HCT116 (cell line): Measurements from ENCODE around the gene RHCE. TPM values are rescaled to one million over a fixed set of nuclear protein-coding genes. Genes with fewer than 3 reads are reported as not detected.

ENCODE experiments used
- ATAC-seq: fragments of 200-7000 bp; cut with Tn5 transposase; 2 replicates; pipeline ENCODE4 v1.9.1; 2020; ENCODE audit warnings: mild to moderate bottlenecking, moderate library complexity
- BruUV-seq: library from RNA; stranded (reverse); fragments of 400-500 nt; replicated peaks from 2 replicates; lab custom pipeline; 2021; lab: Mats Ljungman, UMichigan
- CTCF ChIA-PET: fragments of 300-600 bp; sonication (Branson Sonifier 250); formaldehyde crosslinking; loops from one replicate; lab custom pipeline; 2021; ENCODE audit warnings: antibody characterized with exemption; lab: Charles Lee
- POLR2A ChIA-PET: fragments of 300-600, 350-600 bp; sonication (Branson Sonifier 250); formaldehyde crosslinking; loops from one replicate; lab custom pipeline; 2021; ENCODE audit warnings: antibody characterized with exemption; lab: Charles Lee
- RAD21 ChIA-PET, 2 experiments: fragments of 300-600 bp; sonication (Branson Sonifier 250); formaldehyde crosslinking; loops; one replicate each; lab custom pipeline; 2023; ENCODE audit warnings: low total read pairs in 2 of 2; ENCODE audit not compliant: uncharacterized antibody in 2 of 2, unreplicated experiment in 2 of 2, low non-redundant PET in 1 of 2; lab: Charles Lee
- DNase-seq: peaks from one replicate; pipeline ENCODE4 v3.0.0-alpha.2; 2010; ENCODE audit warnings: low read depth, low spot score
- H2AFZ ChIP-seq: fragments of 200-600 bp; shearing (Covaris generic), sonication (generic); 2 replicates; pipeline ENCODE4 v1.6.1; 2017; ENCODE audit warnings: low read depth, mixed run types, mixed read lengths, antibody characterized with exemption, low read length; ENCODE audit not compliant: poor library complexity, severe bottlenecking
- H3K27ac ChIP-seq: 2 replicates; pipeline ENCODE4 v1.5.1; 2012; ENCODE audit warnings: low read depth, low read length
- H3K27me3 ChIP-seq: fragments of 200-600 bp; sonication (generic); 2 replicates; pipeline ENCODE4 v1.6.1; 2016; ENCODE audit warnings: mixed run types, low read length, mixed read lengths; ENCODE audit not compliant: insufficient read depth
- H3K36me3 ChIP-seq, 2 experiments: fragments of 200-500 bp in 1 of 2; fragments of 200-600 bp in 1 of 2; sonication (Bioruptor generic) in 1 of 2; sonication (generic) in 1 of 2; 2 replicates each; pipeline versions ENCODE4 v1.5.1 to v1.6.1; 2014 to 2016; ENCODE audit warnings: low read length in 2 of 2, inconsistent platforms in 1 of 2, mixed read lengths in 1 of 2, mixed run types in 1 of 2; ENCODE audit not compliant: insufficient read depth in 2 of 2, control insufficient read depth in 1 of 2
- H3K4me1 ChIP-seq, 2 experiments: fragments of 200-600 bp in 1 of 2; sonication (generic) in 1 of 2; 2 replicates each; pipeline versions ENCODE4 v1.5.1 to v1.6.1; 2012 to 2017; ENCODE audit warnings: low read length in 2 of 2, inconsistent platforms in 1 of 2, mild to moderate bottlenecking in 1 of 2, mixed read lengths in 1 of 2, mixed run types in 1 of 2, moderate library complexity in 1 of 2; ENCODE audit not compliant: insufficient read depth in 2 of 2, control insufficient read depth in 1 of 2
- H3K4me2 ChIP-seq: fragments of 200-600 bp; sonication (generic); 2 replicates; pipeline ENCODE4 v1.6.1; 2017; ENCODE audit warnings: mixed run types, low read length, mixed read lengths
- H3K4me3 ChIP-seq, 2 experiments: fragments of 200-600 bp in 1 of 2; sonication (generic) in 1 of 2; replicated peaks in 1 of 2; 2 replicates each; pipeline ENCODE4 v1.5.1; 2011 to 2016; ENCODE audit warnings: low read length in 2 of 2, control low read depth in 1 of 2, low read depth in 1 of 2, mild to moderate bottlenecking in 1 of 2, mixed read lengths in 1 of 2, mixed run types in 1 of 2
- H3K79me2 ChIP-seq: fragments of 200-600 bp; sonication (generic); 2 replicates; pipeline ENCODE4 v1.6.1; 2017; ENCODE audit warnings: mild to moderate bottlenecking, mixed run types, low read length, moderate library complexity, mixed read lengths; ENCODE audit not compliant: insufficient read depth
- H3K9ac ChIP-seq: fragments of 200-600 bp; sonication (generic); 2 replicates; pipeline ENCODE4 v1.6.1; 2016; ENCODE audit warnings: low read length, mixed read lengths
- H3K9me2 ChIP-seq: fragments of 200-600 bp; sonication (generic), shearing (Covaris generic); 2 replicates; pipeline ENCODE4 v1.6.1; 2017; ENCODE audit warnings: mixed run types, mild to moderate bottlenecking, moderate library complexity; ENCODE audit not compliant: insufficient read depth
- H3K9me3 ChIP-seq, 2 experiments: fragments of 200-500 bp in 1 of 2; fragments of 200-600 bp in 1 of 2; sonication (Bioruptor generic) in 1 of 2; sonication (generic) in 1 of 2; 2 replicates each; pipeline ENCODE4 v1.6.1; 2014 to 2017; ENCODE audit warnings: low read length in 2 of 2, mixed read lengths in 2 of 2, inconsistent platforms in 1 of 2, low read depth in 1 of 2, mild to moderate bottlenecking in 1 of 2, mixed run types in 1 of 2, moderate library complexity in 1 of 2; ENCODE audit not compliant: control insufficient read depth in 1 of 2, insufficient read depth in 1 of 2
- H4K20me1 ChIP-seq: fragments of 200-600 bp; sonication (generic), shearing (Covaris generic); 2 replicates; pipeline ENCODE4 v1.6.1; 2017; ENCODE audit warnings: mixed run types, mild to moderate bottlenecking, moderate library complexity; ENCODE audit not compliant: insufficient read depth
- CBX3 ChIP-seq: IDR thresholded peaks from 2 replicates; pipeline ENCODE4 v1.6.1; 2012; ENCODE audit warnings: low read depth
- EGR1 ChIP-seq: IDR thresholded peaks from 2 replicates; pipeline ENCODE4 v1.6.1; 2012; ENCODE audit warnings: low read depth
- ELF1 ChIP-seq: IDR thresholded peaks from 2 replicates; pipeline ENCODE4 v1.6.1; 2012; ENCODE audit warnings: low read depth, borderline replicate concordance
- EZH2 ChIP-seq: fragments of 200-600 bp; sonication (generic); IDR thresholded peaks from 2 replicates; pipeline ENCODE4 v1.6.1; 2017; ENCODE audit warnings: antibody characterized with exemption, mixed run types
- EZH2phosphoT487 ChIP-seq: fragments of 200-600 bp; IDR thresholded peaks from 2 replicates; pipeline ENCODE4 v1.6.1; 2018; ENCODE audit warnings: antibody characterized with exemption, borderline replicate concordance
- FOSL1 ChIP-seq: IDR thresholded peaks from 2 replicates; pipeline ENCODE4 v1.6.1; 2012; ENCODE audit warnings: low read depth
- JUND ChIP-seq: IDR thresholded peaks from 2 replicates; pipeline ENCODE4 v1.6.1; 2012
- POLR2A ChIP-seq: IDR thresholded peaks from 2 replicates; pipeline ENCODE4 v1.7.0; 2011; ENCODE audit warnings: borderline replicate concordance; ENCODE audit not compliant: insufficient read depth, insufficient read length; ENCODE audit errors: extremely low read depth
- POLR2AphosphoS5 ChIP-seq: IDR thresholded peaks from 2 replicates; pipeline ENCODE4 v1.6.1; 2011; ENCODE audit warnings: mild to moderate bottlenecking, low read depth, low read length, moderate library complexity
- RAD21 ChIP-seq: IDR thresholded peaks from 2 replicates; pipeline ENCODE4 v1.6.1; 2012; ENCODE audit warnings: low read depth, mild to moderate bottlenecking
- SIN3A ChIP-seq: IDR thresholded peaks from 2 replicates; pipeline ENCODE4 v1.6.1; 2012; ENCODE audit warnings: low read depth
- YY1 ChIP-seq: IDR thresholded peaks from 2 replicates; pipeline ENCODE4 v1.6.1; 2011; ENCODE audit warnings: low read length, low read depth, moderate library complexity, mild to moderate bottlenecking; ENCODE audit not compliant: insufficient replicate concordance; ENCODE audit errors: extremely low read depth
- ZFX ChIP-seq: fragments of 450-650 bp; IDR thresholded peaks from 2 replicates; pipeline ENCODE4 v1.6.1; 2017
- intact Hi-C: fragments of 100-400 bp; cut with micrococcal nuclease; formaldehyde crosslinking; loops from 2 replicates; pipeline ENCODE4 v1.10.0; 2022
- total RNA-seq: library from RNA; stranded (reverse); gene quantifications from one replicate; pipeline ENCODE4 v1.2.1, GENCODE V29; 2021; ENCODE audit not compliant: unreplicated experiment
- TF ChIP-seq, protein P1 (sequence below): IDR thresholded peaks from 2 replicates; pipeline ENCODE4 v1.6.1; 2012
- TF ChIP-seq, protein P2 (sequence below): IDR thresholded peaks from 2 replicates; pipeline ENCODE4 v1.6.1; 2012

RHCE gene
- total RNA-seq, 1 experiment from 2014 or later = 0.64 TPM

DNA sequence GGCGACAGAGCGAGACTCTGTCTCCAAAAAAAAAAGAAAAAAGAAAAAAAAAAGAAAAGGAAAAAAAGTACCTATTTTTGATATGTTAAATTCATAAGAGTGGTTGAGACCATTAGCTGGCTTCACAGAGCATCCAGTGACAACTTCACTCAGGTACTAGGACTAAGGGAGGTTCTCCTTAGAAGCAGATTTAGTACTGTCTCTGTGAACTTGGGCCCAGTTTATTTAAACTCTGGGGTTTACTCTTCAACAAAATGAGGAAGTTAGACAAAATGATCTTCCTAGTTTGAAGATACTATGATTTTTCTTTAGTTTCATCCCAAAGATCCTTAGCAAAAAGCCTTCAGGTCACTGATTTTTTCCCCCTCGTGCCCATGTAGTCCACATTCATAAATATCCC lies 31.3 kb upstream of the RHCE start (continued):
- no peak for TF ChIP-seq CBX3

DNA sequence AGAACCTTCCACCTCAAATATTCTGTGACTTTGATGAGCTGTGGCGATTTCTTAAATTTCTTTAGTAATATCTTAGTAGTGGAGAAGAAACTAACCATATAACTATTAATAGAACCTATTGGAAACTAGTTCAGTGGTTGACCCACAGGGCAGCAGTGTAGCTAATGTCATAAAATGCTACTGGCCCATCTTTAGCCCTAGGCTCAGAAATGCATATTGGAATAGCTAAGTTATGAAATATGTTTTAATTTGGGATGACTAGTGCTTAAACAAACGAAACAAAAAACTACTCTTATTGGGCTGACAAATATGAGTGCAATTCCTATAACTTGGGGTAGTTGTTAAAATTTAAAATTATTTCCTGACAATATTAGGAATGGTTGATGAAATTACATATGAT lies 30.3 kb upstream of the RHCE start:
- BruUV-seq = no TSS peak
- H3K27ac ChIP-seq = no peak overlapping the region
- H3K9me2 ChIP-seq = no peaks in the 10 kb centered on the region
- intact Hi-C loops = no loop called here
- ChIA-PET POLR2A (no interaction called here), RAD21 (no interaction called here), CTCF (interaction anchor here (0.9 to 1.0 kb wide), 3 partner anchors 19 to 36 kb away, joined by 3 to 4 read pairs (median 3); no protein-coding TSS in a partner anchor)
- no peak overlapping the region for H3K9ac ChIP-seq
- no peak for ATAC-seq
- H3K36me3 ChIP-seq = peaks cover 0 to 2% of the 10 kb centered on the region in 2 experiments; a peak in 1 of 4 replicates
- no peak overlapping the region for H2AFZ ChIP-seq
- no peak for TF ChIP-seq ELF1
- no peak for TF ChIP-seq EGR1
- no peak for TF ChIP-seq EZH2
- TF ChIP-seq ZFX = no peak
- no peak for TF ChIP-seq YY1
- TF ChIP-seq POLR2AphosphoS5 = no peak
- TF ChIP-seq FOSL1 = no peak
- no peak for TF ChIP-seq SIN3A
- TF ChIP-seq, protein P1, sequence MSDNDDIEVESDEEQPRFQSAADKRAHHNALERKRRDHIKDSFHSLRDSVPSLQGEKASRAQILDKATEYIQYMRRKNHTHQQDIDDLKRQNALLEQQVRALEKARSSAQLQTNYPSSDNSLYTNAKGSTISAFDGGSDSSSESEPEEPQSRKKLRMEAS = no peak
- TF ChIP-seq POLR2A = no peak
- DNase-seq = no peak
- no peak overlapping the region for H3K4me3 ChIP-seq
- H3K79me2 ChIP-seq = no peaks in the 10 kb centered on the region
- H3K4me2 ChIP-seq = no peak overlapping the region
- no peaks in the 10 kb centered on the region for H3K9me3 ChIP-seq
- no peaks in the 10 kb centered on the region for H3K4me1 ChIP-seq
- H4K20me1 ChIP-seq = no peaks in the 10 kb centered on the region
- H3K27me3 ChIP-seq = no peaks in the 10 kb centered on the region

GRCh38 chr1:25447547-25447946 lies 26.9 kb upstream of the RHCE start:
- no TSS peak for BruUV-seq

More at GRCh38 chr1:25447547-25447946, 26.9 kb upstream of the RHCE start:
- intact Hi-C loops = no loop called here
- ChIA-PET RAD21 (no interaction called here), POLR2A (no interaction called here), CTCF (no interaction called here)
- Histone ChIP-seq H3K4me2 (no peak overlapping the region), H2AFZ (no peak overlapping the region), H3K9me3 (no peaks in the 10 kb centered on the region), H4K20me1 (no peaks in the 10 kb centered on the region), H3K4me1 (no peaks in the 10 kb centered on the region), H3K4me3 (no peak overlapping the region), H3K27me3 (no peaks in the 10 kb centered on the region), H3K9me2 (no peaks in the 10 kb centered on the region), H3K27ac (no peak overlapping the region), H3K79me2 (no peaks in the 10 kb centered on the region), H3K9ac (no peak overlapping the region), H3K36me3 (no peaks in the 10 kb centered on the region)
- DNase-seq = no peak
- TF ChIP-seq RAD21 (no peak), ELF1 (no peak), EZH2phosphoT487 (no peak), JUND (no peak)
- TF ChIP-seq, protein P2, sequence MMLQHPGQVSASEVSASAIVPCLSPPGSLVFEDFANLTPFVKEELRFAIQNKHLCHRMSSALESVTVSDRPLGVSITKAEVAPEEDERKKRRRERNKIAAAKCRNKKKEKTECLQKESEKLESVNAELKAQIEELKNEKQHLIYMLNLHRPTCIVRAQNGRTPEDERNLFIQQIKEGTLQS = no peak
- ATAC-seq = no peak
